ENCODE results near the gene CEP95.

CEP95 gene

GRCh38 chr17:64554028-64554637, 47.4 kb downstream of the CEP95 start:
- H3K4me3 ChIP-seq (ENCODE audit: low read depth, low read length) = no peak overlapping the region
- ChIA-PET POLR2A (no interaction called here), CTCF (interaction anchor here (1.0 kb wide), 1 partner anchor 21 kb away, joined by 3 read pairs; no protein-coding TSS in a partner anchor)
- no peak for DNase-seq (ENCODE audit: low read depth, low spot score)
- TF ChIP-seq, protein P1, sequence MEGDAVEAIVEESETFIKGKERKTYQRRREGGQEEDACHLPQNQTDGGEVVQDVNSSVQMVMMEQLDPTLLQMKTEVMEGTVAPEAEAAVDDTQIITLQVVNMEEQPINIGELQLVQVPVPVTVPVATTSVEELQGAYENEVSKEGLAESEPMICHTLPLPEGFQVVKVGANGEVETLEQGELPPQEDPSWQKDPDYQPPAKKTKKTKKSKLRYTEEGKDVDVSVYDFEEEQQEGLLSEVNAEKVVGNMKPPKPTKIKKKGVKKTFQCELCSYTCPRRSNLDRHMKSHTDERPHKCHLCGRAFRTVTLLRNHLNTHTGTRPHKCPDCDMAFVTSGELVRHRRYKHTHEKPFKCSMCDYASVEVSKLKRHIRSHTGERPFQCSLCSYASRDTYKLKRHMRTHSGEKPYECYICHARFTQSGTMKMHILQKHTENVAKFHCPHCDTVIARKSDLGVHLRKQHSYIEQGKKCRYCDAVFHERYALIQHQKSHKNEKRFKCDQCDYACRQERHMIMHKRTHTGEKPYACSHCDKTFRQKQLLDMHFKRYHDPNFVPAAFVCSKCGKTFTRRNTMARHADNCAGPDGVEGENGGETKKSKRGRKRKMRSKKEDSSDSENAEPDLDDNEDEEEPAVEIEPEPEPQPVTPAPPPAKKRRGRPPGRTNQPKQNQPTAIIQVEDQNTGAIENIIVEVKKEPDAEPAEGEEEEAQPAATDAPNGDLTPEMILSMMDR (IDR thresholded peaks at IDR 0.05; ENCODE audit: insufficient read depth, low read length, missing control alignments) = no peak

DNA sequence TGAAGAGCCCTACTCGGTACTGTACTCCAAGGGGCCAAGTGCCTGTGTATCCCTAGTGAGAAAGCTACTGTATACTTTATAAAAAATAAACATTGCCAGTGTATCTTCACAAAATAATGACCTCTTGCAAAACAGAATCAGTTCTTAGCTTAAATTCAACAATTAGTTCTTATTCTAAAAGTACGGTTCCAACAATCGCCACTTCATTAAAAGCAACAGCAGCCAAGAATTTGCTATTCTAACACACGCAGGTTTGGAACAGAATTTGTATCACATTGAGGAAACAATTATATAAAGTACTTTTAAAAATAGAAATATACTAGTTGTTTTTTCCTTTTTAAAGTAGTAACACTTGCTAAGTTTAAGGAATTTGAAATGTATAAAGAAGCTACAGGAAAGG, 48.5 kb downstream of the CEP95 start:
- ChIA-PET CTCF (interaction anchor here (1.1 to 1.2 kb wide), 2 partner anchors 8 to 94 kb away, joined by 3 to 4 read pairs; no protein-coding TSS in a partner anchor), POLR2A (interaction anchor here (0.7 kb wide), 1 partner anchor 13 kb away, joined by 4 read pairs; no protein-coding TSS in a partner anchor)
- H3K4me3 ChIP-seq (ENCODE audit: low read depth, low read length) = no peak overlapping the region
- TF ChIP-seq, protein P1 (IDR thresholded peaks at IDR 0.05; ENCODE audit: insufficient read depth, low read length, missing control alignments) = no peak
- DNase-seq (ENCODE audit: low read depth, low spot score) = no peak

DNA sequence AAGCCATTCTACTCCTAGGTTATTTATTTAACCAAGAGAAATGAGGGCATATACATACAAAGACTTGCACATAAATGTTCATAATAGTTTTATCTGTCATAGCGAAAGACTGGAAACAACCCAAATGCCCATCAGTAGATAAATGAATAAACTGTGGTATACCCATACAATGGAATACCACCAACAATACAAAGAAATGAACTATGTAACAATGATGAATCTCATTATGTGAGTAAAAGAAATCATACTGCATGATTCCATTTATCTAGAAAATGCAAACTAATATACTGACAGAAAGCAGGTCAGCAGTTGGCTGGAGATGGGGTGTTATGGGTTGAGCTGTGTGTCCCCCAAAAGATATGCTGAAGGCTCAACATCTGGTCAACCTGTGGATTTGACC, 57.3 kb downstream of the CEP95 start:
- TF ChIP-seq, protein P1 (IDR thresholded peaks at IDR 0.05; ENCODE audit: insufficient read depth, low read length, missing control alignments) = no peak
- DNase-seq (ENCODE audit: low read depth, low spot score) = no peak
- POLR2A ChIA-PET = no interaction called here
- H3K4me3 ChIP-seq (ENCODE audit: low read depth, low read length) = no peak overlapping the region
- CTCF ChIA-PET = no interaction called here

DNA sequence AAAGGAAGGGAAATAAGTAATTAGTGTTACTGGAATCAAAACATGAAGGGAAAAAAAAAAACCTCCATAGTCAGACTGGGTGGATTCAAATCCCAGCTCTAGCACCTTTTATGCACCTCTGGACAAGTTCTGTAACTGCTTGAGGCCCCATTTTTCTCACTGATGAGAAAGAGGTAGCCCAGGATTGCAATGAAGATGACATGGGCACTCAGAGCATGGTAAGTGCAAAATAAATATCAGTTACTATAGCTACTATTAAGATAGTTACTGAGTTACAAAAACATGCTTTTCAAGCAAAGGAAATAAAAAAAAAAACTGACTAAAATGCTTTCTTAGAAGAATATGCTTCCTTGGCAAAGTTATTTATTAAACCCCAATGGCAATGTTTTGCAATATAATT, 58.8 kb downstream of the CEP95 start:
- POLR2A ChIA-PET = no interaction called here
- CTCF ChIA-PET = interaction anchor here (0.9 kb wide), 2 partner anchors 10 to 11 kb away, joined by 3 read pairs; no protein-coding TSS in a partner anchor
- DNase-seq (ENCODE audit: low read depth, low spot score) = no peak
- no peak overlapping the region for H3K4me3 ChIP-seq (ENCODE audit: low read depth, low read length)
- TF ChIP-seq, protein P1 (IDR thresholded peaks at IDR 0.05; ENCODE audit: insufficient read depth, low read length, missing control alignments) = no peak

- ChIA-PET CTCF (interaction anchor here (0.8 to 1.0 kb wide), 2 partner anchors 29 to 390 kb away, joined by 3 read pairs; no protein-coding TSS in a partner anchor), POLR2A (no interaction called here)
- H3K4me3 ChIP-seq (ENCODE audit: low read depth, low read length) = no peak overlapping the region
- no peak for DNase-seq (ENCODE audit: low read depth, low spot score)
- TF ChIP-seq, protein P1 (IDR thresholded peaks at IDR 0.05; ENCODE audit: insufficient read depth, low read length, missing control alignments) = no peak
These were observed 65.0 kb downstream of the CEP95 start for GRCh38 chr17:64571746-64572145.

DNA sequence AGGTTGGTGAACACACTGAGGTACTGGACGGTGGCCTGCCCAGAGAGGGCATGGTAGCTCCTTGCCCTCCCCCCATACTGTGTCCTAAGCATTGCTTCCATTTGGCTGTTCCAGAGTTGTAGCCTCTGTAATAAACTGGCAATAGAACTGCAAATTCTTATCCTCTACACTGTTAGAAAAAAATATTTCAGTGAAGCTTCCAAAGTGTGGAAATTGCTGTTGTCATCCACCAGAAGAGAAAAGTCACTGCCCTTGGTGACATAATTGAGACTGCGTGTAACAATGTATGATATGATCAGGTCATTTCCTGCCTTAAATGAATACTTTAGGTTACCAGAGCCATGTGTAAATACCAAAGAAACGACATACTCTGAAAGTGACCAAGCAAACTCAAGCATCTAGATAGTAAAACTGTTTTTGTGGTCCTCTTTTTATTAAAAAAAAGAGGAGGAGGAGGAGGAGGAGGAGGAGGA, 65.9 kb downstream of the CEP95 start:
- ChIA-PET CTCF (interaction anchor here (0.8 to 1.0 kb wide), 2 partner anchors 28 to 389 kb away, joined by 3 read pairs; no protein-coding TSS in a partner anchor), POLR2A (no interaction called here)
- no peak overlapping the region for H3K4me3 ChIP-seq (ENCODE audit: low read depth, low read length)
- DNase-seq (ENCODE audit: low read depth, low spot score) = peak; percentile 21
- TF ChIP-seq, protein P1 (IDR thresholded peaks at IDR 0.05; ENCODE audit: insufficient read depth, low read length, missing control alignments) = no peak

All from AG04449 (cell line).